Activated CD4-positive, alpha-beta T cell treated with anti-CD3 and anti-CD28 coated beads for 36 hours (primary cell): ENCODE measurements around the gene MGME1. TPM values are rescaled to one million over a fixed set of nuclear protein-coding genes. Genes with fewer than 3 reads are reported as not detected.

Experiments
- ATAC-seq: fragments of 200-7000 bp; cut with Tn5 transposase; one replicate; pipeline ENCODE4 v1.10.0; 2021; ENCODE audit warnings: mild to moderate bottlenecking, moderate library complexity
- CTCF ChIA-PET: fragments of 350-600 bp; sonication (Branson Sonifier 250); formaldehyde crosslinking; loops from one replicate; lab custom pipeline; 2021; ENCODE audit warnings: antibody characterized with exemption; lab: Charles Lee
- POLR2A ChIA-PET: fragments of 350-600 bp; sonication (Branson Sonifier 250); formaldehyde crosslinking; loops from one replicate; lab custom pipeline; 2021; ENCODE audit warnings: antibody characterized with exemption, inconsistent platforms; lab: Charles Lee
- DNase-seq: peaks from one replicate; pipeline ENCODE4 v3.0.0-alpha.2; 2020
- H3K27ac Mint-ChIP-seq: one replicate; pipeline ENCODE4 v1.8.0; 2021; ENCODE audit warnings: mixed read lengths
- H3K27me3 Mint-ChIP-seq: one replicate; pipeline ENCODE4 v1.8.0; 2021; ENCODE audit warnings: mixed read lengths
- H3K36me3 Mint-ChIP-seq: one replicate; pipeline ENCODE4 v1.8.0; 2021; ENCODE audit warnings: low read depth, mixed read lengths
- H3K4me1 Mint-ChIP-seq: one replicate; pipeline ENCODE4 v1.8.0; 2021; ENCODE audit warnings: mixed read lengths
- H3K4me3 Mint-ChIP-seq: one replicate; pipeline ENCODE4 v1.8.0; 2021; ENCODE audit warnings: mild to moderate bottlenecking, moderate library complexity, mixed read lengths
- H3K9me3 Mint-ChIP-seq: one replicate; pipeline ENCODE4 v1.8.0; 2021; ENCODE audit warnings: low read depth, mixed read lengths
- intact Hi-C, 2 experiments: fragments of 100-400 bp; cut with DNase I in 1 of 2; cut with micrococcal nuclease in 1 of 2; formaldehyde crosslinking; loops; one replicate each; pipeline versions ENCODE4 v1.14.2 to v1.15.1; 2022 to 2024; cut with DNase I, micrococcal nuclease
- total RNA-seq, 2 experiments: library from RNA; stranded (reverse); gene quantifications; one replicate each; pipeline ENCODE4 v1.2.3, GENCODE V29; 2021

The MGME1 gene
- total RNA-seq, 2 experiments from 2014 or later = 24.1 to 29.7 TPM

DNA sequence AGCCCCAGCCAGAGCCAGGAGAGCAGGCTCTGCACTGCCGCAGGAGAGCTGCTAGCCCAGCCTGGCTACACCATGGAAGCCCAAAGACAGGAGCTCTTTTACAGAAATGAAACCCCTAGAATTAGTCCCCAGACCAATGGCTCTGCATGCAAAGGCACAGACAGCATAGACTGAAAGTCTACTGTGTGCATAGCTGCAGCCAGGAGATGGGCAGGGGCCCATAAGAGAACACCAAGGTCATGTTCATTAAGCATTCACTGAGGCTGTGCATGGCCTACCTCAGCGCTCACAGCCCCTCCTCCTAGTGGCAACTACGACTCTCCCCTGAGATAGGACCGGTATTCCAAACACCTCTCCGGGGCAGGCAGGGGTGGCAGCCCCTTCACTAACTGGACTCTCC is 35.1 kb upstream of the MGME1 start:
- H3K36me3 Mint-ChIP-seq = no peaks in the 10 kb centered on the region
- ATAC-seq = no peak
- no peak for DNase-seq
- intact Hi-C loops = no loop called here
- no peak overlapping the region for H3K4me3 Mint-ChIP-seq
- peaks cover 2% of the 10 kb centered on the region for H3K4me1 Mint-ChIP-seq
- no peaks in the 10 kb centered on the region for H3K9me3 Mint-ChIP-seq
- ChIA-PET CTCF (interaction anchor here (0.6 kb wide), 1 partner anchor 359 kb away, joined by 4 read pairs; no protein-coding TSS in a partner anchor), POLR2A (no interaction called here)
- H3K27ac Mint-ChIP-seq = no peak overlapping the region
- H3K27me3 Mint-ChIP-seq = peaks cover 2% of the 10 kb centered on the region

DNA sequence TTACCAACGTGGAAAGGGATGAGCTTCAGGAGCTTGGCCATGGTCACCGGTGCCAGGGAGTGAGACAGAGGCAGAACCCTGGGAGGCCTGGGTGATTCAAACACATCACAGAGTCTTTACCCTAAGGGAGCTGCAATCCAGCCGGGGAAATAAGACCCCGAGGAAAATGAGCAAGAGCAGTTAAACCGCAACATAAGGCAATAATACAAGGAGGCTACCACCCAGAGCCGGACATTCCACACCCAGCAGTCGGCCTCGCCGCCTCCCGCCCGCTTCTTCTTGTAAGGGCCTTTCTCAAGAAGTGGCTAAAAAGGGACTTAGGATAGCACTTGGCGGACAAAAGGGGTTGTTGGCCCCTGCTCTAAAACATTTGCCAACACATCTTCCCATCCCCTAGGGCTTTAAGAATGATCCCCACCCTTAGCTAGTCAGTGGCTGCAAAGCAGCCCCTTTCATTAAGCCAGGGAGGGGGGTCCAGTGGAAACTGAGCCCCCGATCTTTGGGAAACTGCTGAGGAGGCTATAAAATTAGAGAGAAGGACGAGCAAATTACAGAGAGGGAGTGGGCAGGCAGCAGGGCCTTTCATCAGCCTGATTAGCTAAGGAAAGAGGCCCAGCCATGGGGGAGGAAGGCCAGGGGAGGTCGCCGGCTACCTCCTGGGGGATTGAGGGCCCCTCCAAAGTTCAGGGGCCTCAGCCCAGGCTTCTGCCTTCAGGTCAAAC is 34.5 kb upstream of the MGME1 start:
- no peak for DNase-seq
- ATAC-seq = no peak
- intact Hi-C loops = no loop called here
- H3K27ac Mint-ChIP-seq = no peak overlapping the region
- H3K36me3 Mint-ChIP-seq = no peaks in the 10 kb centered on the region
- H3K27me3 Mint-ChIP-seq = peaks cover 2% of the 10 kb centered on the region
- peaks cover 5% of the 10 kb centered on the region for H3K4me1 Mint-ChIP-seq
- H3K4me3 Mint-ChIP-seq = no peak overlapping the region
- ChIA-PET CTCF (interaction anchor here (0.6 to 1.3 kb wide), 2 partner anchors 19 to 359 kb away, joined by 3 to 4 read pairs; no protein-coding TSS in a partner anchor), POLR2A (no interaction called here)
- H3K9me3 Mint-ChIP-seq = no peaks in the 10 kb centered on the region

DNA sequence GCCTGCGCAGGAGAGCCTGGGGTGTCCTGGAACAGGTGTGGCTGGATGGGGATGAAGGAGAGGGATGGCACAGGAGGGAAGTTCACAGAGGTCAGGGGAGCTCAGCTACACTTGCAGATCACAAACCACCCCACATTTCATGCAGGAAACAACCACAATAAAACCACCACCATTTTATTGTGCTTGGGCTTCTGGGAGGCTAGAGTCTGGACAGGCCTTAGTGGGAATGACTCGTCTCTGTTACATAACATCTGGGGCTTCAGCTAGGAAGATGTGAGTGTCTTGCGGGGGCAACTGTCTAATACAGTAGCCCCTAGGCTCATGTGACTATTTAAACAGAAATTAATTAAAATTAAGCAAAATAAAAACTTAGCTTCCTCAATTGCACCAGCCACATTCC is 33.6 kb upstream of the MGME1 start:
- Mint-ChIP-seq H3K4me3 (no peak overlapping the region), H3K9me3 (no peaks in the 10 kb centered on the region), H3K36me3 (no peaks in the 10 kb centered on the region), H3K27ac (no peak overlapping the region), H3K27me3 (peaks cover 2% of the 10 kb centered on the region), H3K4me1 (peaks cover 11% of the 10 kb centered on the region)
- intact Hi-C loops = no loop called here
- CTCF ChIA-PET = interaction anchor here (1.3 kb wide), 1 partner anchor 18 kb away, joined by 3 read pairs; no protein-coding TSS in a partner anchor
- ATAC-seq (no peak), DNase-seq (no peak)
- POLR2A ChIA-PET = no interaction called here

DNA sequence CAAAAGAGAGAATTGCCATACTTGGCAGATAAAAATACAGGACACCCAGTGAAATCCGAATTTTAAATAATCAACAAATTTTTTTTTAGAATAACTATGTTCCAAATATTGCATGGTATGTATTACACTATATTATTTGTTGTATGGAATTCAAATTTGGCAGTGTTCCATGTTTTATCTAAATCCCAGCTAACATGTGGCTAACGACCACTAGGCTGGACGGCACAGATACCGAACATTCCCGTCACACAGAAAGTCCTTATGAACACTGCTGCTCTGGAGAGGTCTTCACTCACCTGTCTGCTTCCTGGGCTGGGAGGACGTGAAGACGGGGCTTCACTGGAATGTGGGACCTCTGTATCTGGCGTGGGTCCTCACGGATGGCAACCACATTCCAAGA is 33.1 kb upstream of the MGME1 start:
- CTCF ChIA-PET = interaction anchor here (1.3 kb wide), 1 partner anchor 17 kb away, joined by 3 read pairs; no protein-coding TSS in a partner anchor
- Mint-ChIP-seq H3K27me3 (peaks cover 2% of the 10 kb centered on the region), H3K9me3 (no peaks in the 10 kb centered on the region), H3K4me1 (peaks cover 14% of the 10 kb centered on the region), H3K4me3 (no peak overlapping the region), H3K27ac (no peak overlapping the region), H3K36me3 (peaks cover 5% of the 10 kb centered on the region)
- ATAC-seq (no peak), DNase-seq (no peak)
- intact Hi-C loops = no loop called here
- POLR2A ChIA-PET = no interaction called here

DNA sequence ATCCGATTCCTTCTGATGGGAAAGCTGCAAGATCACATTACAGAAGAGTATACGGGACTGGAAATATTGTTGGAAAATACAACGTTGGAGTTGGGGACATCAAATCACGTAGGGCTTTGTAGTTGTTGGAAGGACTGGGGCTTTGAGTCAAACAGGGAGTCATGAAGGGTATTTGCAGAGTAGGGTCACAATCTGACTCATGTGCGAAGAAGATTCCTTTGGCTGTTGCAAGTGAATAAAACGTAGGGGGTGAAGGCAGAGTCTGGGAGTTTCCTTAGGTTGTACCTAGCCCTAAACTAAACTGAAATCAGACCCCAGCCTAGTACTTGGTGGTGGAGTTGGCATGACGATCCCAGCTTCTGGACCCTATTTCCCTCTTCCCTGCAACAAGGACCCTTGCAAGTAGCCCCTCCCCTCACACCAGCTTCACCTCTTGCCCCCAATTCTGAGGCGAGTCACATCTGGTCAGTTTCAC is 32.5 kb upstream of the MGME1 start:
- ATAC-seq (no peak), DNase-seq (no peak)
- Mint-ChIP-seq H3K27me3 (peaks cover 2% of the 10 kb centered on the region), H3K27ac (no peak overlapping the region), H3K9me3 (no peaks in the 10 kb centered on the region), H3K36me3 (peaks cover 8% of the 10 kb centered on the region), H3K4me3 (no peak overlapping the region), H3K4me1 (peaks cover 14% of the 10 kb centered on the region)
- intact Hi-C loops = no loop called here
- POLR2A ChIA-PET = no interaction called here
- CTCF ChIA-PET = interaction anchor here (0.6 to 1.1 kb wide), 4 partner anchors 17 to 212 kb away, joined by 3 to 4 read pairs (median 3); no protein-coding TSS in a partner anchor

DNA sequence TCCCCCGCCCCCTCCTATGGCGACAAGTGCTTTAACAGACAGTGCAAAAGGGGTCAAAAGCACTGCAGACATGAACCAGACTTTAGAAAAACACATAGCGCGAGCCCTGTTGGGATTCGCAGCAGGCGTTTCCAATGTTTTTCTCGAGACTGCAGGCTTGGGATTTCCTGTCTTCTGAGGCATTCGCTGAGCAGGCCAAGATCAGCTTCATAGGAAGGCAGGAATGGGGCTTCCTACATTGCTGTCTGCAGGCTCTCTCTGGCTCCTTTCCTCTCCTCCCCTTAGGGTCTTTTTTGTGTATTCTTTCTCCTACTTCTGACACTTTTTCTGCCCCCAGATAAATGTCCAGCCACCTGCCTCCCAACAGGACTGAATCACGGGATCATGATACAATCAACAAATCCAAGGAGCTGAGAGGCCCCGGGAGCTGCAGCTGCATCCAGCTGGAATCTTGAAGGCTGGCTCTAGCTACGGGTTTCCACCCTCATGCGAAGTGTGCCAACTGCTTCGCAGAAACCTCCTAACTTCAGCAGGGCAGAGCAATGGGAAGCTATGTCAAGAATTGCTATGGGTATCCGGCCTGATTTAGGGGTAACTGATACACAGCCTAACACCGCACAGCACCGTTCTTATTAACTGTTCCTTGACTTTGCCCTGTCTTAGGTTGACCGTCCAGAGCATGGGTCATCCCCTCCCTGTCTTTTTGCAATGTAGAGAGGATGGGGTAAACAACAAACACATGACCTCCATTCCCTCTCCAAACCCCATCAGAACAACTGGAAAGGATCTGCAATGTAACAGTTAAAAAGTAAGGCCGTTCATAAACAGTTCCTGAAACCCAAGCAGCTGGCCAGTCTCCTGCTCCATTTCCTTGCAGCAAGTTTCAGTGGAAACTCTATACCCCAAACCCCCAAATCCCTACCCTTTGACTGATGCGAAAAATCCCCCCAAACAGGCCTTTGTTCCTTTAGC is 31.8 kb upstream of the MGME1 start:
- peaks cover 14% of the 10 kb centered on the region for H3K4me1 Mint-ChIP-seq
- H3K9me3 Mint-ChIP-seq = no peaks in the 10 kb centered on the region
- peaks cover 11% of the 10 kb centered on the region for H3K36me3 Mint-ChIP-seq
- ATAC-seq = no peak
- no peak overlapping the region for H3K27ac Mint-ChIP-seq
- ChIA-PET POLR2A (no interaction called here), CTCF (interaction anchor here (0.6 to 2.6 kb wide), 6 partner anchors 16 to 438 kb away, joined by 3 to 19 read pairs (median 4); partner anchors contain the start of gene RRBP1)
- H3K27me3 Mint-ChIP-seq = peaks cover 2% of the 10 kb centered on the region
- DNase-seq = no peak
- H3K4me3 Mint-ChIP-seq = no peak overlapping the region
- intact Hi-C loops = no loop called here

DNA sequence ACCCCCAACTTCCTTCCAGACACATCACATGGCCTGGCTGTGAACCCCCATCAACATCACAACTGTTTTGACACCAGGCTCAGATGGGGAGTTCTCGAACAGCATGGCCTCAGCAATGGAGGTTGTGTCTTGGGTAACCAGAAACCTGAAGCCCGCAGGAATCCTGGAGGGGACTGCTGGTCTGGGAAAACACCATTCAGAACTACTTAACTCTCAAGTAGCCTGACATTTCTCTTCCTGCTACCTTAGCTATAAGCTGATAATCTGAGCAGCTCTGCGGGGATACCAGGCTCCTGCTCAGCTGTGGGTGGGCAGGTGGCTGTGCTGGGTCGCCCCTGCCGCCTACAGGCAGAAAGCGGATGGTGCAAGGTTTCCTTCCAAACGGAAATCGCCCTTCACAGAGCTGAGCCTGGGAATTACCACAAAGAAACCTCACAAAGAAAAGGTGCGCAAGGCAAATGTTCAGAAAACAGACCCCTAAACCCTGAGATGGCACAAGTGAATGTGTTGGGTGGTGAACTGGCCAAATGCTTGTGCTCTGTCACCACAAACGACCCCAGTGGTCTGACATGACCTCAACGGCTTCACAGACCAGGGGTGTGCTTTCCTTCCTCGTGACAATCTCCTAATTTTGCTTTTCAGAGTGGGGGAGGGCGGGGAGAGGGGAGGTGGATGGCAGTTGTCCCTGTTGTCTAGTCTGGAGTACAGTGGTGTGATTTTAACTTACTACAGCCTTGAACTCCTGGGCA is 29.8 kb upstream of the MGME1 start:
- Mint-ChIP-seq H3K4me1 (peaks cover 14% of the 10 kb centered on the region), H3K27me3 (no peaks in the 10 kb centered on the region), H3K27ac (no peak overlapping the region), H3K36me3 (peaks cover 29% of the 10 kb centered on the region), H3K4me3 (no peak overlapping the region), H3K9me3 (no peaks in the 10 kb centered on the region)
- DNase-seq (peak; percentile 76), ATAC-seq (peak; percentile 83)
- intact Hi-C loops = loop anchor here (1.0 kb wide), 2 partner anchors 41 to 258 kb away; no protein-coding TSS in a partner anchor
- ChIA-PET CTCF (interaction anchor here (0.6 to 2.6 kb wide), 22 partner anchors 9 to 434 kb away, joined by 3 to 19 read pairs (median 3); partner anchors contain the start of gene RRBP1), POLR2A (interaction anchor here (0.6 to 1.1 kb wide), 2 partner anchors 37 to 257 kb away, joined by 4 read pairs; partner anchors contain the start of gene RRBP1)

DNA sequence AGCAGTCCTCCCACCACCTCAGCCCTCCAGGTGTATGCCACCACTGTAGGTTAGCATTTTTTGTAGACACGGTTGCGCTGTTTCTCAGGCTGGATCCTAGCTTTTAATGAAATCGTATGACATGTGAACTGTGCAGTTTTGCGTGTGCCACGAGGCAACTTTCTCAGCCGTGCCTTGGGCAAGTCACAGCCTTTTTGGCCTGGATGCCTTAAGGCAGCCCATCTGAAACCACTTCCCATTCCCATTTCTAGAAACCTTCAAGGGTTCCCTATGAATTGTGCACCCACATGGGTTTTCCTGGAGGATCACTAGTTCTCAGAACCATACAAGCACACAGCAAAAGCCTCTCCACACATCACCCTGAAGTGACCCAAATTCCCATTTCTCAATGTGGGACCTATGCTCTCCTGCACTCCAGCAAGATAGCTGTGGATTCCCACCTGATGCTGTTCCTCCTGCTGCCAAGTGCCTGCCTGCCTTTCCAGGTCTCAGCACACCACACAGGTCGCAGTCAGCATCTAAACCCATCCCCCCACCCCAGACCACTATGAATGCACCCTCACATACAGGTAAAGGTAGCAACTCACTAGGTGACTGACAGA is 29.1 kb upstream of the MGME1 start:
- ChIA-PET CTCF (interaction anchor here (0.6 to 2.6 kb wide), 16 partner anchors 9 to 435 kb away, joined by 3 to 19 read pairs (median 3); partner anchors contain the start of gene RRBP1), POLR2A (interaction anchor here (1.1 kb wide), 1 partner anchor 257 kb away, joined by 4 read pairs; the partner anchor contains the start of gene RRBP1)
- ATAC-seq = no peak
- Mint-ChIP-seq H3K4me3 (no peak overlapping the region), H3K9me3 (no peaks in the 10 kb centered on the region), H3K27ac (peak overlapping the region; percentile 55), H3K36me3 (peaks cover 33% of the 10 kb centered on the region), H3K4me1 (peaks cover 15% of the 10 kb centered on the region), H3K27me3 (no peaks in the 10 kb centered on the region)
- no peak for DNase-seq
- intact Hi-C loops = loop anchor here (1.0 kb wide), 2 partner anchors 41 to 258 kb away; no protein-coding TSS in a partner anchor

DNA sequence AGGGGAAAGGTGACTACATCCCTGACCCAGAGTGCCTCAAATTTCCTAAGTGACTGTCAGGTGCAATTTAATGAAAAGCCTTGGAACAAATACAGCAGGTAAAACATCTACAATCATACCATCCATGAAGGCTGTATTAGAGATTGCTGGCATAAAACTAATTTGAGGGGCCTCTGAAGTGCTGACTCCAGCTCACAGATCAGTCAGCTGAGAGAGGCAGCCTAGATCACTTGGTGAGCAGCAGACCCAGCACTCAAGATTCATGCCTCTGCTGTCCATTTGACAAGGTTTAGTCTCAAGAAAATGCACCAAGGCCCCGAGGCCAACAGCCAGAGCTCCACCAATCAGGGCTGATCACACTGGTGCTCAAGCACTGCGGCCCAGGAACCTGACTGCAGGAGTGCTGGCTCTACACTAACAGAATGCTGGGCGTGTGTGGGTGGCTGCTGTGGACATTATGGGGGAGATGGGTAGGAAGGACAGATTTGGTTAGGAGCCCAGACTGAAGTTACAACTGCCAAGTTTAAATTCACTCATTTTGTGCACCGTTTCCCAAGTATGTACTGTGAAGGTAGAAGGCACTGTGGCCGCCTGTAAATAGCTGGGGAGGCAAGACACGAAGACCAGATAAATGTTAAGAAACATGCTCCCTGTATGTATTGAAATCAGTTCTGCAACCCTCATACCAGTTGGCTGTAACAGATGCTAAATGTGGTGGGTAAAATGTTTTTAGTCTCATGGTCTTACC is 28.4 kb upstream of the MGME1 start:
- peaks cover 18% of the 10 kb centered on the region for H3K4me1 Mint-ChIP-seq
- intact Hi-C loops = no loop called here
- no peaks in the 10 kb centered on the region for H3K9me3 Mint-ChIP-seq
- CTCF ChIA-PET = interaction anchor here (0.6 to 1.9 kb wide), 4 partner anchors 9 to 436 kb away, joined by 3 to 5 read pairs (median 4); no protein-coding TSS in a partner anchor
- POLR2A ChIA-PET = interaction anchor here (0.5 kb wide), 1 partner anchor 26 kb away, joined by 3 read pairs; no protein-coding TSS in a partner anchor
- no peak overlapping the region for H3K4me3 Mint-ChIP-seq
- DNase-seq = peak; percentile 12
- H3K27me3 Mint-ChIP-seq = no peaks in the 10 kb centered on the region
- peaks cover 38% of the 10 kb centered on the region for H3K36me3 Mint-ChIP-seq
- peak overlapping the region; percentile 55 for H3K27ac Mint-ChIP-seq
- peak; percentile 6 for ATAC-seq
